ENCODE measurements around the gene APLF.

- TF ChIP-seq REST (IDR thresholded peaks at IDR 0.05; ENCODE audit: low read depth, low read length) (no peak), TAF1 (IDR thresholded peaks at IDR 0.05; ENCODE audit: borderline replicate concordance, low read depth, low read length) (no peak), SIN3A (IDR thresholded peaks at IDR 0.05; ENCODE audit: borderline replicate concordance, low read depth, low read length) (no peak), IRF3 (IDR thresholded peaks at IDR 0.05; ENCODE audit: low read depth, low read length) (no peak), CTCF (IDR thresholded peaks at IDR 0.05) (no peak), POLR2AphosphoS5 (IDR thresholded peaks at IDR 0.05; ENCODE audit: low read depth, low read length) (no peak), TEAD4 (IDR thresholded peaks at IDR 0.05; ENCODE audit: borderline replicate concordance, insufficient read depth) (no peak), FOSL2 (IDR thresholded peaks at IDR 0.05; ENCODE audit: borderline replicate concordance, low read depth) (no peak), USF2 (IDR thresholded peaks at IDR 0.05; ENCODE audit: borderline replicate concordance, low read depth, low read length) (no peak), EZH2phosphoT487 (IDR thresholded peaks at IDR 0.05; ENCODE audit: borderline replicate concordance, low read depth) (no peak)
Observed at GRCh38 chr2:68469935-68470334, 2.5 kb downstream of the APLF start.

Data from SK-N-SH (cell line).